Measurements from ENCODE around the gene RALGPS1. TPM values are rescaled to one million over a fixed set of nuclear protein-coding genes. Genes with fewer than 3 reads are reported as not detected.
A peak's percentile ranks its signal among the peaks of the same experiment; 100 is the strongest.
"Not testable (repeated sequence)": the region's sequence is repeated elsewhere in the genome, so short reads cannot be mapped to it uniquely, and the experiment has no call there.

RALGPS1 gene
- total RNA-seq, 4 donors from 2014 or later: 3.3 to 9.8 (median 6.7) TPM

DNA sequence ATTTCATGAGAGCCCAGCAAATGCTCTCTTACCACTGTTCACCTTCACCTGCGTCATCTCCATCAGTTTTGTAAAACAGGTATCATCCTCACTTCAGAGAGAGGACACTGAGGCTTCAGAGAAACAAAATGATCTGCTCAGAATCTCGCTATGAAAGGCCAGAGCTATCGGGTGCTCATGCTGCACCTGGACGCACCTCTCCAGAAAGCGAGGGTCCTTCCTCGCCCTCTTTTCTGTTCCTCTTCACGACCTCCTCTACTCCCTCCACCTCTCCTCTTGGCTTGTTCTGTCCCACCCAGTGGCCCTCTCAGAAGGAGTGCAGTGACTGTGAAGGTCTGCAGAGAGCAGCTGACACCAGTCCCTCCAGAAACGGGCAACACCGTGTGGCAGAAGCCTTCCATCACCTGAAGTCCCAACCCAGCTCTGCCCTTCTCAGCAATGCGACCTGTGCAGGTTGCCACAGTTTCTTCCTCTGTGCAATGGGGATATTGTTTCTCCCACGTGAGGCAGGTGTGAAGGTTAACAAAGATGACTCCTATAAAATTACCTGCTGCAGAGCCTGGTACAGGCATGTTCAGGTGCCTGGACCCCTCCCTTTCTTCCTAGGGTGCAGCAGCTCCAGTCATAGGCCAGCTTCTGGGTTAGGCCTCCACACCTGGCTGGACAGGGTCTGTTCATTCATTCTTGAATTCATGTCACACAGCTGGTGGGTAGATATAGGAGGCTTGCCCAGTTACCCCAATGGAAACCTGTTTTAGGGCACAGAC, 253.2 kb downstream of the RALGPS1 start:
- no peak for DNase-seq (ENCODE audit: low spot score in 2 of 2)
- Histone ChIP-seq H3K9me3 (no peaks in the 10 kb centered on the region), H3K36me3 (peaks cover 0 to 4% (median 0%) of the 10 kb centered on the region in 3 donors), H3K4me1 (no peaks in the 10 kb centered on the region), H3K27ac (no peak overlapping the region), H3K27me3 (no peaks in the 10 kb centered on the region), H3K4me3 (no peak overlapping the region)
- 93 to 96% methylated on average over 11 of the region's 11 CpGs for WGBS, 2 donors
- TF ChIP-seq EP300 (IDR thresholded peaks at IDR 0.05): no peak

DNA sequence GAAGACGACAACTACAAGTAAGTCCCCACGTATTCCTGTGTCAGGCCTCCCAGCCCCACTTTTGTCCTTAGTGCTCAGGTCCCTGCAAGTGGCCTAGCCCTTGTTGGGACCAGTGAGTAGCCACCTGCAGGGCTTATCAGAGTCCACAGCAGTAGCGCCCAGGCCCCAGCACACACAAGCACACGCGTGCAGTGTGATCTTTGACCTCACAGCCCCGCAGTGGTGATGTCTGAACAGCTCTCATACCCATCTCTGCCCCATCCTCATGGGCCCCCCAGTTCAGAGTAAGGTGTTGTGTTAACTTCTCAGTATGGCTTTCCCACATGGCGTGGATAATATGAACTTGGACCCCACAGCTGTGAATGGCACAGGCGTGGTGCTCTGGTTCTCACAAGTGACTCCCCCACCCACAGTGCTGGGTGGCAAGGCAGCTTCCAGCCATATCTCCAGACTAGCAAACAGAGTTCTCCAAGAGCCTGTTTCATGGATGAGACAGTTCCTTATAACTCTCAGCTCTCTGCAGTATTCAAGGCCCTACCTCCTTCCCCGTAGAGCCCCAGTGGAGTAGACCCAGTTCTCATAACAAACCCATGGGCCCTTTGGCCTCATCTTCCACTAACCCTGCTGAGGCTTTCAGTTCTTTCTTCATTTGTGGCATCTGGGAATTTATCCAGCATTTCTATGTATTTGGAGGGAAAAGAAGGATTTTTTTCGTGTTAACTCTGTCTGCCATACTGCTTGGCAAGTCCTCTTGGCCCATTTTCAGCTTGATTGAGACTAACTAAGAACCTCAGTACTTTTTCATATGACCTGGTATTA, 254.4 kb downstream of the RALGPS1 start:
- Histone ChIP-seq H3K27me3 (no peaks in the 10 kb centered on the region), H3K36me3 (peaks cover 0 to 4% (median 0%) of the 10 kb centered on the region in 3 donors), H3K27ac (peak overlapping the region in 1 of 4 donors; percentile 24), H3K9me3 (no peaks in the 10 kb centered on the region), H3K4me1 (no peaks in the 10 kb centered on the region), H3K4me3 (no peak overlapping the region)
- no peak for DNase-seq (ENCODE audit: low spot score in 2 of 2)
- WGBS, 2 donors: 83 to 89% methylated on average over 10 of the region's 10 CpGs
- TF ChIP-seq POLR2A (IDR thresholded peaks at IDR 0.05) (no peak), EP300 (IDR thresholded peaks at IDR 0.05) (no peak)
- TF ChIP-seq, protein P1, sequence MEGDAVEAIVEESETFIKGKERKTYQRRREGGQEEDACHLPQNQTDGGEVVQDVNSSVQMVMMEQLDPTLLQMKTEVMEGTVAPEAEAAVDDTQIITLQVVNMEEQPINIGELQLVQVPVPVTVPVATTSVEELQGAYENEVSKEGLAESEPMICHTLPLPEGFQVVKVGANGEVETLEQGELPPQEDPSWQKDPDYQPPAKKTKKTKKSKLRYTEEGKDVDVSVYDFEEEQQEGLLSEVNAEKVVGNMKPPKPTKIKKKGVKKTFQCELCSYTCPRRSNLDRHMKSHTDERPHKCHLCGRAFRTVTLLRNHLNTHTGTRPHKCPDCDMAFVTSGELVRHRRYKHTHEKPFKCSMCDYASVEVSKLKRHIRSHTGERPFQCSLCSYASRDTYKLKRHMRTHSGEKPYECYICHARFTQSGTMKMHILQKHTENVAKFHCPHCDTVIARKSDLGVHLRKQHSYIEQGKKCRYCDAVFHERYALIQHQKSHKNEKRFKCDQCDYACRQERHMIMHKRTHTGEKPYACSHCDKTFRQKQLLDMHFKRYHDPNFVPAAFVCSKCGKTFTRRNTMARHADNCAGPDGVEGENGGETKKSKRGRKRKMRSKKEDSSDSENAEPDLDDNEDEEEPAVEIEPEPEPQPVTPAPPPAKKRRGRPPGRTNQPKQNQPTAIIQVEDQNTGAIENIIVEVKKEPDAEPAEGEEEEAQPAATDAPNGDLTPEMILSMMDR (IDR thresholded peaks at IDR 0.05): no peak

DNA sequence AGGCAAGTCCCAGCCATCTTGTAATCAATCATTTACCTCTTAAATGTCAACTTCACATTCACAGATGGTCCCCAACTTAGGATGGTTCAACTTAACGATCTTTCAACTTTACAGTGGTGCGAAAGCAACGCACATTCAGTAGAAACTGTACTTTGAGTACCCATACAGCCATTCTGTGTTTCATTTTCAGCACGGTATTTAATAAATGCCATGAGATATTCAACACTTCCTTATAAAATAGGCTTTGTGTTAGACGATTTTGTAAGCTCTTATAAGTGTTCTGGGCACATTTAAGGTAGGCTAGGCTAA, 254.9 kb downstream of the RALGPS1 start:
- 63 to 73% methylated on average over 5 of the region's 5 CpGs for WGBS, 2 donors

DNA sequence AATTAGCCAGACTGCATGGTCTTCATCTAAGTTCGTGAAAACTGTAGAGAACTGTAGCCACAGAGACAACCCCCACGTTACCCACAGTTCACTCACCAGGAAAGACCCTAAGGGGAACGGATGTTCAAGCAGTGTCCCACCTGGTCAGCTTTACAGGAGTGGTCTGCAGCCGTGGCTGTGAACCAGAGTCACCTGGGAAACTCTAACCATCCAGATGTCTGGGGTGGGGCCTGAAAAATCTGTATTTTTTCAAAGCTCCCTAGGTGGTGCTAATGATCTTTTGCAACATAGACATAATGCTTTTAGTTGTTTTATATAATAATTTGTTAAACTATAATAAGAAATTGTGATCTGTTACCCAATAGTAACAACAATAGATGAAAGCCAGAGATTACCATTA, 255.5 kb downstream of the RALGPS1 start:
- Histone ChIP-seq H3K27me3 (no peaks in the 10 kb centered on the region), H3K36me3 (peaks cover 0 to 10% (median 0%) of the 10 kb centered on the region in 3 donors), H3K27ac (no peak overlapping the region), H3K4me1 (no peaks in the 10 kb centered on the region), H3K9me3 (no peaks in the 10 kb centered on the region), H3K4me3 (no peak overlapping the region)
- WGBS, 2 donors: 85 to 90% methylated on average over 4 of the region's 4 CpGs
- DNase-seq (ENCODE audit: low spot score in 2 of 2): no peak
- TF ChIP-seq EP300 (IDR thresholded peaks at IDR 0.05) (no peak), POLR2A (IDR thresholded peaks at IDR 0.05) (no peak)
- TF ChIP-seq, protein P1 (IDR thresholded peaks at IDR 0.05): no peak

More for the DNA sequence above, 254.9 kb downstream of the RALGPS1 start:
- H3K36me3 ChIP-seq: peaks cover 0 to 4% (median 0%) of the 10 kb centered on the region in 3 donors
- H3K4me1 ChIP-seq: no peaks in the 10 kb centered on the region
- DNase-seq (ENCODE audit: low spot score in 2 of 2): no peak
- no peaks in the 10 kb centered on the region for H3K27me3 ChIP-seq
- H3K27ac ChIP-seq: peak overlapping the region in 1 of 4 donors; percentile 24
- H3K4me3 ChIP-seq: no peak overlapping the region
- TF ChIP-seq POLR2A (IDR thresholded peaks at IDR 0.05): no peak
- no peak for TF ChIP-seq EP300 (IDR thresholded peaks at IDR 0.05)
- TF ChIP-seq, protein P1 (IDR thresholded peaks at IDR 0.05): no peak
- no peaks in the 10 kb centered on the region for H3K9me3 ChIP-seq

DNA sequence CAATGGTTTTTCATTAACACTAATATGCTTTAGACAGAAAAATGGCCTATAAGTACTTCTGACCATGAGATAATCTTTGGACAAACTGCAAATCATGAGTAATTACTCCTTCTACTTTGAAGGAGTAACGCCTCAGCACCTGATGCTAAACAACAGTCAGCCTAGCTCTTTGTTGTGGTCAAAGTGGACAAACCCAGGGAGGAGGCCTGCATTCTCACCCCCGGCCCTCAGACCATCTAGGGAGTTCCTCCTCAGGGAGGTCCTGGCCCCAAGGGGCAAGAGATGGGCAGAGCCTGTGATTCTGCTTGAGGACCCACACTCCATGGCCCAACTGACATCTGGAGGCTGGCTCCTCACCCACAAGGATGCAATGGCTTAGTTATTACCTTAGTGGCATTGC, 256.1 kb downstream of the RALGPS1 start:
- 93 to 95% methylated on average over 2 of the region's 2 CpGs for WGBS, 2 donors
- TF ChIP-seq, protein P1 (IDR thresholded peaks at IDR 0.05): no peak
- peaks cover 0 to 10% (median 0%) of the 10 kb centered on the region in 3 donors for H3K36me3 ChIP-seq
- H3K9me3 ChIP-seq: no peaks in the 10 kb centered on the region
- no peak overlapping the region for H3K4me3 ChIP-seq
- no peaks in the 10 kb centered on the region for H3K27me3 ChIP-seq
- no peak for DNase-seq (ENCODE audit: low spot score in 2 of 2)
- H3K27ac ChIP-seq: no peak overlapping the region
- H3K4me1 ChIP-seq: no peaks in the 10 kb centered on the region

DNA sequence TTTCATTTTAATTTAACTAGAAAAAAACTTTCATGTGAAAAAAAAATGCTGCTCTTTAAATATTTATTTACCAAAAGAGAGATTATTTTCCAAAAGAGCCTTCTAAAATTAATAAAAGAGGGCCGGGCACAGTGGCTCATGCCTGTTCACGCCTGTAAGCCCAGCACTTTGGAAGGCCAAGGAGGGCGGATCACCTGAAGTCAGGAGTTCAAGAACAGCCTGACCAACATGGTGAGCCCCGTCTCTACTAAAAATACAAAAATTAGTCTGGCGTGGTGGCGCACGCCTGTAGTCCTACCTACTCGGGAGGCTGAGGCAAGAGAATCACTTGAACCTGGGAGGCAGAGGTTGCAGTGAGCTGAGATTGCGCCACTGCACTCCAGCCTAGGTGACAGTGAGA, 256.8 kb downstream of the RALGPS1 start:
- DNase-seq (ENCODE audit: low spot score in 2 of 2); H3K4me3 ChIP-seq; H3K4me1 ChIP-seq; H3K9me3 ChIP-seq; H3K27ac ChIP-seq; H3K27me3 ChIP-seq: not testable (repeated sequence)
- 95 to 96% methylated on average over 9 of the region's 9 CpGs for WGBS, 2 donors
- H3K36me3 ChIP-seq: peaks cover 0 to 10% (median 0%) of the 10 kb centered on the region in 3 donors

Data from tibial nerve (tissue), 4 donors.